Suppressor macrophage treated with lipopolysaccharide for 1 hour (primary cell): ENCODE measurements around the gene PLAAT5.
A peak's percentile ranks its signal among the peaks of the same experiment; 100 is the strongest.
"Not testable (repeated sequence)": the region's sequence is repeated elsewhere in the genome, so short reads cannot be mapped to it uniquely, and the experiment has no call there.

Experiments
- DNase-seq, 3 donors: peaks; one replicate each; pipeline ENCODE4 v3.0.0-alpha.2; 2020 to 2022

Gene PLAAT5

DNA sequence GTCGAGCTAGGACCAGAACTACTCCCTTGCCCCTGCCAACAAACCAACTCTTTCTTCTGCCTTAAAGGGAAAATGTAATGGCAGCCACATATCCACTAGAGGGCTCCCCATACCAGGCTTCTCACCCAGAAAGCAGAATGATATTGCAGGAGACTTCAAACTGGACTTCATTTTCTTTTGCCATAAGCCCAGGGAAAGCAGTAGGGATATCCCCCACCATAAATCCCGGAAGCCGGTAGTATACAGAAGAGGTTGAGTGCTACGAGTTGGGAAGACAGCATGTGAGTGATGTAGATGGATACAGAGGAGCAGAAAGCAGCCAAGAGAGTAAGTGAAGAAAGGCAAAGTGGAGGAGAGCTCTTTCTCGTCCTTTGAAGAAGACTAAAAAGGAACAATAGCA is 12.1 kb downstream of the PLAAT5 start:
- peak; percentile 78 to 86 (median 83) for DNase-seq

- no peak for DNase-seq
These were observed 14.3 kb downstream of the PLAAT5 start for GRCh38 chr11:63476618-63477017.

- no peak for DNase-seq
These were observed 18.6 kb downstream of the PLAAT5 start for GRCh38 chr11:63472372-63472771.

DNA sequence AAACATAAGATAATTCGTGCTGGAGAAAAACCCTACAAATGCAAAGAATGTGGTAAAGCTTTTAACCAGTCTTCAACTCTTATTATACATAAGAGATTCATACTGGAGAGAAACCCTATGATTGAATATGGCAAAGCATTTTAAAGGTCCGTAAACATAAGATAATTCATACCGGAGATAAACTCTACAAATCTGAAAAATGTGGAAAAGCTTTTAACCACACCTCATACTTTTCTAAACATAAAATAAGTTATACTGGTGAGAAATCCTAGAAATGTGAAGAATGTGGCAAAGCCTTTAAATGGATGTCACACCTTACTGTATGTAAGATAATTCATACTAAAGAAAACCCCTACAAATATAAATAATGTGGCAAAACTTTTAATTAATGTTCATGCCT is 20.7 kb downstream of the PLAAT5 start:
- no peak for DNase-seq

- DNase-seq: peak; percentile 51 to 69 (median 64)
These were observed 28.8 kb downstream of the PLAAT5 start for GRCh38 chr11:63462137-63462536.

DNA sequence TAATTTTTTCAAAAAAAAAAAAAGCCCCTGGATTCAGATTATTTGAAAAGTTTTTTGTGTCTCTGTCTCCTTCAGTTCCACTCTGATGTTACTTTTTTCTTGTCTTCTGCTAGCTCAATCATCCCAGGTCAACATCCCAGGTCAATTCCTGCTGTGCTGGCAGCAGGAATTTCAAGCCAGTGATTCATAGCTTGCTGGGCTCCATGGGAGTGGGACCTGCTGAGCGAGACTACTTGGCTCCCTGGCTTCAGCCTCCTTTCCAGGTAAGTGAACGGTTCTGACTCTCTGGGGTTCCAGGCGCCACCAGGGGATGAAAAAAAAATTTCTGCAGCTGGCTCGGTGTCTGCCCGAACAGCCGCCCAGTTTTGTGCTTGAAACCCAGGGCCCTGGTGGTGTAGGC is 31.4 kb downstream of the PLAAT5 start:
- no peak for DNase-seq

DNA sequence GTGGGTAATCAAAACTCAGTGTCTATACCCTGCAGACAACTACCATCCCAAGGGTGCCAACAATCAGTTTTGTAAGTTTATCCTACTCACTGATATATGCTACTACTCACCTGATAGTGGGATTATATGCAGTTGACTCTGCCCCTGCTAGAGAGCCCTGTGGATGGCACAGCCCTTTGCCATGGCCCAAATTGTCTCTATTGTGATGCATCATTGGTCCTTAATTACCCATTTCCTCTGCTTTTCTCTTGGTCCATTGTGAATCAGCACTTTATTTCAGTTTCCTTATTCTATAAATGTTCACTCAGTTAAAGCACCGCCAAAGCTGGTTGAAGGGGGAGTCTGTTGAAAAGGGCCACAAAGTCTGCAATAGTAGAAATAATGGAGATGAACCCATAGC is 42.3 kb downstream of the PLAAT5 start:
- no peak for DNase-seq

- DNase-seq: peak; percentile 64 to 70 (median 64)
These were observed 45.2 kb downstream of the PLAAT5 start for GRCh38 chr11:63445720-63446119.

DNA sequence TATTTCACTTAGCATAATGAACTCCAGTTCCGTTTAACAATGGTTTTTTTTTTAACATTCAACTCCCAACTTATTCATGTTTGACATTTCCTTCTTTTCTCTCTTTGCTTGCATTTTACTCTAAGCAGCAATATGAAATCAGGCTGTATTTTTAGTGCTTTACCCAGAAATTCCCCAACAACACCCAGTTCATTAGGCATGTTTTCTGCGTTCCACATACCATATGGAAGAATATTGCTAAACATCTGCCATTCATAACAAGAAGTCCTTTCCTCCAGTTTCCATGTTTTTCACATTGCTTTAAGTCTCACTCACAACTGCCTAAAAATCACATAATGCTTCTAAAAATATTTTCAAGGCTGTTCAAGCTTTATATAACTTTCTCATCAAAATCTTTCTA is 45.8 kb downstream of the PLAAT5 start:
- DNase-seq: no peak

DNA sequence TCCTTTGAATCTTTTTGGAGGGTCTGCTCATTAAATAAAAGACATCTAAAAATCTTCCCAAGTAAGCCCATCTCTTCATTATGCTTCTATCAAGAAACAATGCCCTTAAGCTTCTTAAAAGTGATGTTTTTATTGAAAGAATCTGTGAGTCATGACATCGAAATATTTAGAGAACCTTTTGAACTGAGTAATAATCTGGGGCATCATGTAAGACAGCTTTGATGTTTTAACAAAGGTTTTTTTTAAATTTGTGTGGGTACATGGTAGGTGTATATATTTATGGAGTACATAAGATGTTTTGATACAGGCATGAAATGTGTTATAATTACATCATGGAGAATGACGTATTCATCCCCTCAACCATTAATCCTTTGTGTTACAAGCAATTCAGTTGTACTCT is 46.8 kb downstream of the PLAAT5 start:
- DNase-seq: no peak

- no peak for DNase-seq
These were observed 47.3 kb downstream of the PLAAT5 start for GRCh38 chr11:63443714-63444113.

DNA sequence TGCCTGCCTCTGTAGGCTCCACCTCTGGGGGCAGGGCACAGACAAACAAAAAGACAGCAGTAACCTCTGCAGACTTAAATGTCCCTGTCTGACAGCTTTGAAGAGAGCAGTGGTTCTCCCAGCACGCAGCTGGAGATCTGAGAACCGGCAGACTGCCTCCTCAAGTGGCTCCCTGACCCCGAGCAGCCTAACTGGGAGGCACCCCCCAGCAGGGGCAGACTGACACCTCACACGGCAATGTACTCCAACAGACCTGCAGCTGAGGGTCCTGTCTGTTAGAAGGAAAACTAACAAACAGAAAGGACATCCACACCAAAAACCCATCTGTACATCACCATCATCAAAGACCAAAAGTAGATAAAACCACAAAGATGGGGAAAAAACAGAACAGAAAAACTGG is 55.1 kb downstream of the PLAAT5 start:
- DNase-seq: not testable (repeated sequence)

GRCh38 chr11:63435351-63435750 is 55.6 kb downstream of the PLAAT5 start:
- not testable (repeated sequence) for DNase-seq

GRCh38 chr11:63430731-63431130 is 60.2 kb downstream of the PLAAT5 start:
- DNase-seq: not testable (repeated sequence)

GRCh38 chr11:63427971-63428508 is 62.9 kb downstream of the PLAAT5 start:
- DNase-seq: peak in 1 of 3 donors; percentile 17

- DNase-seq: no peak
These were observed 73.7 kb downstream of the PLAAT5 start for GRCh38 chr11:63417174-63417852.
